Activated effector memory CD4-positive, alpha-beta T cell treated with anti-CD3 and anti-CD28 coated beads, Interleukin-2, amount 50 U/mL, for 16 hours (primary cell): ENCODE data around the gene TASOR2.
A peak's percentile ranks its signal among the peaks of the same experiment; 100 is the strongest.

ENCODE experiments used
- DNase-seq: peaks from one replicate; pipeline ENCODE4 v3.0.0-alpha.2; 2020

Gene TASOR2

DNA sequence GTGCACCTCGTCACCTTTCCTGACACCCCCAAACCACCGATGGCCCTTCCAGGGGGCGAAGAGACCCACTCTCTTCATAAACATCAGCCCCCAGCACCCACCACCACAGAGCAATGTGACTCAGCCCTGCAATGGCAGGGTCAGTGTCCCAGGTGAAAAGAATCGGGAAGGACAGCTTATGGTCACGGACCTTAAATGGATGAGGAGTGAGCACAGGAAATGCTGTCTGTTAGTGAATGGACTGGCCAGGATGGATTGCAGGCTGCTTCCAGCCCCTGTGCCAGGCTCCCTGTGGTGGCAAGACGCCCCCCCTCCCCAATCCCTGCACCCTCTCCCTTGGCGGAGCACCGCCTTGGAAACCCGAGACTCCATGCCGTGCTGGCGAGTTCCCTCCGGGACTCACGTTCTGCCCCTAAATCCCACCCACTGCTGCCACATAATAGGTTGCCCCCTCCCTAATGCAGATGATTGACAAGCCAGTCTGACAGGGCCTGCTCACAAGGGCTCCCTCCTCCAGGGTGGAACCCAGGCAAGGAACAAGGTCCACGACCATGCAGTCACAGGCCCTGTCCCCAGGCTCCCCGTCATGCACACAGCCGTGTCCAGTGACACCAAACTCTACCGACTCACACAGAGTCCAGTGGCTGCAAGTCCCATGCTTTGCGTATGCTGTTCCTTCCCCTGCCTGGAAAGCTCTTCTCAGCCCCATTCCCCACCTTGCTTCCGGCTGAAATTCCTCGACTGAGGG, 25.6 kb upstream of the TASOR2 start:
- no peak for DNase-seq

DNA sequence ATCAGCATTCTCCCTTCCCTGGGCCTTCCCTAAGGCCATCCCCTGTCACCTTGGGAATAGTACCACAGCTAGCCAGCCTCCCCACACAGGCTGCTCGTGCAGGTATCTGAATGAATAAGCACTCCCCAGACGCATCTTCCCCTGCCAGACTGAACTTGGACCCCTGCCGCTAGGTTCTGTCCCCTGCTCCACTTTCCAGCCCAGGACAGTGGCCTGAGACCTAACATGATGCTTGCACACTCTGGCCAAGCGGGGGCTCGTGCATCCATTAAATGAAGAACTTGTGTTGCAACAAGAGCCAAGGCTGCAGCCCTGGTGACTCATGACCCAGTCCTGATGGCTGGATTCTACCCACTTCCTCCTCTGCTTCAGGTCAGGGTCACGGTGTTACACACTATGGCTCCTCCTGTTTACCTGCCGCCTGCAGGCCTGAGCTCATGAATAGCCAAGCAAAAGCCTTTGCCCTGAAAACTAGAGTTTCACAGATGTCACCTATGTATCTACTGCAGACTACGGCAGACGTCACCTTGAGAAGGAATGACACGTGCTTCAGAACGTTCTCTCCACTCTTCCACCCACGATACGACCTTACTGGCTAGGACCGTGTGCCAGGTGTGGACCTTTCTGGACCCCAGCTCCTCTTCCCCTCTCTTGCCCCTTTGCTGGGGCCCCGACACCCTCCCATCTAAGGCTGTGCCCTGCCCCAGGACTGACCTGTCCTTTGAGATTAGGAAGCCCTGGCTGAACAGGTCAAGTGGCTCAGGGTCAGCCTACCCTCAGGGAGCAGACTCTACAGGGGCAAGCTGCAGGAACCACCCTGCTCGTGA, 24.7 kb upstream of the TASOR2 start:
- DNase-seq, result no peak

DNA sequence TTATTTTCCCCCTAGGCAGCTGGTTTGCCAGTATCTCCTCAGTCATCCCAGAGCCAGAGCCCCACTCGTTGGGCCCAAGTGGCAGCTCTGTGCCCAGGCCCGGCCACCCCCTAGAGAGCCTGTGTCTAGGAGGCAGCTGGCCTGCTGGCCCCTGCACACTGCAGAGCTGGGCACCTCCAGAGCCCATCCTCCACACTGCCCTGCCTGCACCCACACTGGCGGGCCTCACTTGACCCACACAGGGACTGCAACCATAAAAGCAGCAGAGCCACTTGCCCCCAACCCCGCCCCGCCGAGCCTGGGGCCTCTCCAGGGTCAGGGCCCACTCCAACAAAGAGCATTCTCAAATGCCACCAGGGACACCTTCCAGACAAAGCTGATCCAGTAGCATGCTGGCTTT, 23.6 kb upstream of the TASOR2 start:
- no peak for DNase-seq

DNA sequence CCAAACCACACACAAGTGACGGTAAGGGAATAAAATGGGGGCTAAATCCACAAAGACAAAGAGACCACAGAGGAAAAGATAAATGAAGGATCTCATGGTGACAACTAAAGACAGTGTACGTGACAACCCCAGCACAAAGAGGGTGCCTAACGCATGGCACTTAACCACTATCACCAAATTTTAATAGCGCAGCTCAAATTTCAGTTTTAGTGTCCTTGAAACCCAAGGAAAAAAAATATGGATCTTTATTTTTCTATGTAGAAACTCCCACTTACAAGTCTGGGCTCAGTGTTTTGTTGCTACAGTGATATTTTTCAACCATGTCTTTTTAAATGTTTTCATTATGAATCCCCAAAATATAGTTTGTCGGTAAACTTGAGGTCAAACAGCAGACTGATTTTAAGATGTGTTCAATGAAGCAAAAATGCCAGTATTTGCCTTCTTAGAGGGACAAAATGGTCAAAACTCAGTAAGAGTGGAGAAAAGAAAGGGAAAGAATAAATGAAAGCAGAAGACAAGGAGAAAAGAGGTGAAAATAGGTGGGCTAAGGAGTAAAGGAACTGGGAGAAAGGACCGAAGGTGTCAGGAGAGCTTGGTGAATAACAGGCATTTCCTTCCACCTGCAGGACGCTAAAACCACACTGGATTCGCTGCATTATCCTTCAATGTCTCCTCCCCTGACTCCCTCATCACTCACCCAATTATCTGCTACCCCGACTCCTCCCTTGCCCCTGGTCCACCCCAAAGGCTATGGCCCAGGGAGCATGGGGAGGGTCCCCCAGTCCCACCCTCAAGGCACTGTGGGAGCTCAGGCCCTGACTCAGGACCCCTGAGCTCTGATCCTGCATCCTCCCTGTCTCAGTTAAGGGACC, 21.7 kb upstream of the TASOR2 start:
- DNase-seq, result no peak

DNA sequence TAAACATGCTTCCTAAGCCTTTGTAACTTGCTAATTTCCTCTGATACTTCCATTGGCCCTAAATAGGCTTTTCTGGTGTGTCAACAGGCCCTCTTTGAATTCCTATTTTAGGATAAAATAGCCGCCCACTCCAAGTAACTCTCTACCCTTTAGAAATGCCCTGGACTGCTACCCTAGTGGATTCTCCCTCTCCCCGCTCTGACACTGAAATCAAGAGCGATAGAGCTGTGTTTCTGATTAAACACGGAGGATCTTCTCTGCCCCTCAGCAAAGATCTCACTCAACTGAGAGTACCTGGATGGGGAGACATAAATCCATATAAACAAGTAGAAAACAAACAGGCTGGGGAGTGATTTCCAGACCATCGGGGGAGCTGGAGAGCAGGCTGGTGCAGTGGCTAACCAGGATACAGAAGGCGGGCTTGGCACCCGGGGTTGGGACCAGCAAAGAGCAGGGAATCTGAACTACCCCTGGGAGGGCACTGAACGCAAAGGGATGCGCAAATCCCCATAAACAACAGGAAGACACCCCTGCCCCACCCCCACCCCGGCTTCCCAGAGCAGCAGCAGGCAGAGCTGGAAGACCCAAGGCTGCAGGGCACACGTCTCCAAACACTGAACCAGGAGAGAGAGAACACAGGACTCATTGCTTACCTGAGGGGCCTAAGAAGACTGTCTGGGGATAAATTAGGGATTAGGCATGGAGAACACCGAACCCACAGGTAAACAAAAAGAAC, 20.8 kb upstream of the TASOR2 start:
- no peak for DNase-seq

DNA sequence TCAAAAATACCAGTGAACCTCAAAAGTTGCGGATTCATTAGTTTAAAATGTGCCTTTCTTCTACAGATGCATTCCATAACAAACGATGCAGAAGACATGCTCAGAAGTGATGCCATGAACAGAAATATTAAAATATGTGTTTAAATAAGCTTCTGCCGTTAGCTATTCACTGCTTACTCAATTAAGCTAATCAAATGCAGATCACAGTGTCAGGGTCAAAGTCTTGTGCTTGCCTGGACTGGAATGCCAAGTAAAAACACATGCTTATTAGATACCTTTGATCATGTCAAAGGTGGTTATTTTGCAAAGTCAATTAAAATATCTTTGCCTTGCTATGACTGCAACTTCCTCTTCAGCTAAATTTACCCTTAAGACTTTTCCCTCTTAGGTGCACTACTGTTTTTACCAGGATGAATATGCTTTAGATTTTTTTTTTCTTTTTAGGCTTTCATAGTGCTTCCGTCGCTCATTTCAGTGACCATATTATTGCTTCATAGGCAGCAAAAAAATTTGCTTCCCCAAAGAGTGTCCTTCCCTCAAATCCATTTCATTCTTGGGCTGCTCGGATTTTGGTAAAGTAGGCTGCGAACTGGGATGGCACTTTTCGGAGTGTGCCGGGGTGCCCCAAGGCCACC, 19.1 kb upstream of the TASOR2 start:
- DNase-seq, result no peak

DNA sequence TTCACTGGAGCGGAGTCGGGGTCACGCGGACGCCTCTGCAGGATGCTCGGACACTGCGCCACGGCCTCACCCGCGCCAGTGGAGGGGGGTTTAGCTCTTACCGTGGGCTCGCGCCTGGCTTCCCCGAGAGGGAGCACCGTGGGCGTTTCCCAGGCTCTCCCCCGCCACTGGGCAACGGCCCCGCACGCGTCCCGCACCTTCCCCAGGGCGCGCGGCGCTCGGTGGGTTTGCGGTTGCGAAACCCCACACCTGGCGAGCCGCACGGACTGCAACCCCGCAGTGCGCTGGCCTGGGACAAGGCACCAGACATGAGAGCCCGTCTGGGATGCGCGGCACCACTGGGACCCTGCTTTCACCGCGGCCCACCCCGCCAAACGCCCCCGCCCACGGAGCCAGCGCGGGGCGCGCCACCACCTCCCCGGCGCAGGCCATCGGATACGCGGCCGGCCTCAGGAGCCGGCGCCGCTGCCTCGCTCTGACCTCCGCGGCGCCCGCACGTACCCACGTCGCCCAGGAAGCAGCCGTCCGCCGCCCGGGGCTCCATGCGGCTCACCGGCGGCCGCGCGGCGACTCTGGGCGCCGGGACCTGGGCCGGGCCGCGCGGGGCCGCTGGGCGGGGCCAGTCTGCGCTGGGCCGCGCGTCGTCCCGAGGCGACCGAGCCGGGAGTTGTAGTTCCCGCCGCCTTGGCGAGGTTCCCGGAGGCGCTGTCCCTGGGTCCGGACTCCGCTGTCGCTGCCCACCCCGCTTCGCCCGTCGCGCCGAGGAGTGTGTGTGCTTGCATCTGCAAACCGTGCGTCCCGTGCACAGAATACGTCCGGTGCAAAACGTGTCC, 18.4 kb upstream of the TASOR2 start, which contains the start of gene ASB13:
Gene ASB13, minus strand, starts transcription at position 588 of the 833 bp plus-strand sequence. Its CDS starts 44 bp downstream, at position 544.
- peak; percentile 78 for DNase-seq

DNA sequence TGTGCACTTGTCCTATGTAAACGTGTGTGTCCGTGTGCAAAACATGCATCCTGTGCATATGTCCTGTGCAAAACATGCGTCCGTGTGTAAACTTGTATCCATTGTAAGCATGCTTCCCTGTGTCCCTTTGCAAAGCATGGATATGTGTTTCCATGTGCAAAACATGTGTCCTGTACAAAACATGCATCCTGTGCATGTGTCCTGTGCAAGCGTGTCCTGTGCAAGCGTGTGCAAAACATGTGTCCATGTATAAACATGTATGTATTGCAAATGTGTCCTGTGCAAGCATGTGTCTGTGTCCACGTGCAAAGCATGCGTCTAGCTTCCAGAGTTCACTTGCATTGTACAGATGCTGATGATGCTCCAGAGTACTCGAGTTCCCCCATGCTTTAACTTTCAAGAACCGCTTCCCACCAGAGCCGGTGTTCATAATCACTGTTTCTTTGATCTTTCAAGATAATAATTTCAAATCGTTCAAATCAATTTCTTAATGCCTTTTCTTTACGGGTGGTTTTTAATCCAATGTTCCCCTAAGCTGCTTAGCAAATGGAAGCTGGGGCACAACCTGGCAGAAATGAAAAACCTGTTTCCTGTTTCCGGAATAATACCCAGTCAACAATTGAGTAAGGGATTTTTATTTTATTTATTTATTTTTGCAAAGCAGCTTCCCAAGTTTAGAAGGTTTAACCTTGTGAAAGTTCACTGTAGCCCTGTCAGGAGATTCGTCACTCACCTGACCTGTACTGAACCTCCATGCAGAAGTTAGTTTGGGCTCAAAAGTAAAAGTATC, 17.6 kb upstream of the TASOR2 start:
- no peak for DNase-seq

DNA sequence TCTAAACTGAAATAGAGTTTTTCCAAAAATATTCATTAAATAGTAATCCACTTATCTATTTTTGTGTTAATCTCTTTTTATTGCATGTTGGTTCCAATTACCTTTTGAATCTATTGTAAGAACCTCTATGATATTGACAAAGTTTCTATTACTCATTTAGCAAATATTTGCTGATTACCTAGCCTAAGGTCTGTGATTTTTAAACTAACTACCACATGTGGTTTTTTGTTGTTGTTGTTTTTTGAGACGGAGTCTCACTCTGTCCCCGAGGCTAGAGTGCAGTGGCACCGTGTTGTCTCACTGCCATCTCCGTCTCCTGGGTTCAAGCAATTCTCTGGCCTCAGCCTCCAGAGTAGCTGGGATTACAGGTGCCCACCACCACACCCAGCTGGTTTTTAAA, 16.2 kb upstream of the TASOR2 start:
- no peak for DNase-seq

DNA sequence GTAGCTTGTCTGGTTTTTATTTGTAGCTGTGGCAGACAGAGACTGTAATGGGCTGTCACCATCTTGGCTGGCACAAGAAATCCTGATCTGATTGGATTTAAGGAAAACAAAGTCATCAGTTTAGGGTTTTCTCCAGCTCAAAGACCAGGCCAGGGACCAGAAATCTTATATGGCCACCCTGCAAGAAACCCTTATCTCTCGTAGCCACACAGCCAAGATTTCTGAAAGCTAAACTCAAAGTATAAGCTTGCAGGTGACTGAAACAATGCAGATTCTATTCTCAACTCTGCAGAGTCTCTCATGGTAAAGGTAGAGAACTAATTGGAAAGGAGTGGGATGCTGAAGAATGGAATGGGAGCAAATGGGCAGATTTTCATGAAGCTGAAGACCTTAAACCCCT, 15.0 kb upstream of the TASOR2 start:
- DNase-seq, result no peak

DNA sequence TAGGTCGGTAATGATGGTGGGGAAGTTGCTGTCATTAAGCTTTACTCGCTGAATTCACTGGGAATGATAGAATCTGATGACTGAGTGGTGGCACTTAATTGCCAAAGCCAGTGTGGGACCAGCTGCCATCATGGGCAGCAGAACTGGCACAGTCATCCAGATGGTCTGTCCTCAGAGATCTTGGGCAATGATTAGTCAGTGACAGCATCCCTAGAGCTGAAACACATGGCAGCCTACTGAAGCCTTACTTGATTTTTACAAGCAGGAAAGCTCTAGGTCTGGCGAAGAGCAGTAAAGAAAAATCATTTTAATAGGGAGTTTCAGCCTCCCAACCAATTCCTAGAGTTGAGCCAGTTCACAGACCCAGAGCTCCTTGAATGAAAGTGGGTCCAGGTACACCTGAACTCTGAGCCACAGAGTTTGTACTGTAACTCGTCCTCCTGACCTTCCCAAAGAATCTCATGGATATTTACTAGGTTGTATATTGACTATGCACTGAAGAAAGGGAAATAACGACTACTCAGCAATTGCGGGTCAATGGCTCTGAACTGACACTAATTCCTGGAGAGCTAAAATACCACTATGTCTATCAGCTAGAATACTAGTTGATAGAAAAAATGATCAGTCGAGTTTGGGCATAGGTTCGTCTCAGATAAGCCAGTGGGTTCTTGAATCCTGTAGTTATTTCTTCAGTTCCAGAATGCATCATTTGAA, 13.8 kb upstream of the TASOR2 start:
- no peak for DNase-seq

DNA sequence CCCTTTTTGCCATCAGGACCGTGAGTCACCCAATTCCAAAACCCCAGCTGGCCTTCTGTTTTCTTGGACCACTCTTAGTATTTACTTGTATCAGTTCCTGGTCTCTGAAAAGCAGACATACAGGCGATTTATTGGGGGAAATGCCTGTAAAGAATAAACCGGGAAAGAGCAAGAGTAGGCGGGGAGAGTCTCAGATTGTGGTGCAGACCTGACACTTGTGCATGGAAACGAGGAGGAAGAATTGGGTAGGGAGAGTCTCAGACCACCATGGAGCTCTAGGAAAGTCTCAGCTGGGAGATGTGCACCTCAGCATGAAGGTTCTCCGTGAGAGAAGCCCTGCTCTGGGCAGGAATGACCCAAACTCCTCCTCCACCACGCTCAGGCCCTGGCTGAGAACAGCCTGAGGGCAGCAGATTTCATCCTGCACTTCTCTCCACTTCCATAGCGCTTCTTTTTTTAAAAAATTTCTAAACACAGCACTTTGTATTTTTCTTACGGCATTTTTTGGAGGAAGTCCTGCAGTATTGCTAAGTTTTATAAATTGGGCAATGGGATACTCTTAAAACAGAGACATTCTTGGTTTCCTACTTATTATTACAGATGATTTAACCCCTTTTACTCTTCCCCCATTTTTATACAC, 6.1 kb upstream of the TASOR2 start:
- no peak for DNase-seq

DNA sequence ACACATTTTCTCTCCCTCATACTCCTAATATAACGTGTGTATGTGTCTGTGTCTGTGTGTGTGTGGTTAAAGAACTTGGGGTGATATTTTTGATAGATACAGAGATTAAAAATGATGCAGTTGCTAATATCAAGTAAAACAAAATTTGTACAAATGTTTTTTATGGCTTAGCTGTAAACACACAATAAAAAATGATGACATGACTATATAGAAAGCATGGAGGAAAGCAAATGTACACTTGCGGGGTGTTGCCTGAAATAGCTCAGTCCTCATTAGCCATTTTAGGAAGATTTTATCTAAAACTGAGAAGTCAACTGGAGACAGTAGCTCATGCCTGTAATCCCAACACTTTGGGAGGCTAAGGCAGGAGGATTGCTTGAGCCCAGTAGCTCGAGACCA, 5.6 kb upstream of the TASOR2 start:
- no peak for DNase-seq

DNA sequence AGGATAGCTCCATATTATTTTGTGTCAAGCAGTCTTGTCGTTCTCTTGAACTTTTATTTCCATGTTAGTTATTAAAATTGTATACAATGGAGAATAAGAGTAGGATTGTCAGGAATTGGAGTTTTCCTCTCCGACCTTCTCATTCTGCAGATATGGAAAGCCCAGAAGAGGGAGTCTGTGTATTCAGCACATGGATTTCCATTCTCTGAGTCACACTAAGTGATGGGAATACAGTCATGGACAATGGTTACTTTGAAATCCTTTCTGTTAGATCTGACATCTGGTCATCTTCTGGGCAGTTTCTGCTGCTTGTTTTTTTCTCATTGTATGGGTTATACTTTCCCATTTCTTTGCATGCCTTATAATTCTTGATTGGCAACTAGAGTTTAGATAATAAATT, 5.0 kb upstream of the TASOR2 start:
- DNase-seq, result no peak

DNA sequence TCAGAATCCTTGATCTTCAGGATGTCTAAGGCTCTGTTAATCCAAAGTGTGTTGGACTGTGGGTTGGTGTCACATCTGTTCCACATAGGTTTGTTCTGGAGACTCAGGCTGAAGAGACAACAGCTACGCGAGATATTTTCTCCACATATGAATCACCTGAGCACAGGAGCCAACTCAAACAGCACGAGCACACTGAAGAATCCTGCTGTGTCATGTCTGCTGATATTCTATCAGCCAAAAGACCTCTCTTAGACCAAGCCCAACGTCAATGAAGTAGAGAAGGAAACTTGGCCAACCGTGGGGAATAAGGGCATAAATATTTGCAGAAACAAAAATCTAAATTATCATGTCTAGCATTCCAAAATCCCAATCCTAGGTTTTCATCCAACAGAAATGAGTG, 2.7 kb upstream of the TASOR2 start:
- no peak for DNase-seq

DNA sequence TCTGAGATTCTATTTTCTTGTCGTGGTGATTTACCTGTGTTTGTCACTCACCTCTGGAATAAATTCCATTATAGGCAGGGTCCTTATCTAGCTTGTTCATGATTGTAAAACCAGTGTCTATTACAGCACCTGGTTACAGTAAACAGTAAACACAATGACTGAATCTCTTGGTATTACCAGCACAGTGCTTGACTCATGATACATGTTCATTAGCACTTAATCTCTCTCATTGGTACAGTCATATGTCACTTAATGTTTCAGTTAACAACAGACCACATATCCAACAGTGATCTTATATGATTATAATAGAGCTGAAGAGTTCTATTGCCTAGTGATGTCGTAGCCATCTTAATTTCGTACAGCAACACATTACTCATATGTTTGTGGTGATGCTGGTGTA, 1.6 kb upstream of the TASOR2 start:
- DNase-seq, result no peak

DNA sequence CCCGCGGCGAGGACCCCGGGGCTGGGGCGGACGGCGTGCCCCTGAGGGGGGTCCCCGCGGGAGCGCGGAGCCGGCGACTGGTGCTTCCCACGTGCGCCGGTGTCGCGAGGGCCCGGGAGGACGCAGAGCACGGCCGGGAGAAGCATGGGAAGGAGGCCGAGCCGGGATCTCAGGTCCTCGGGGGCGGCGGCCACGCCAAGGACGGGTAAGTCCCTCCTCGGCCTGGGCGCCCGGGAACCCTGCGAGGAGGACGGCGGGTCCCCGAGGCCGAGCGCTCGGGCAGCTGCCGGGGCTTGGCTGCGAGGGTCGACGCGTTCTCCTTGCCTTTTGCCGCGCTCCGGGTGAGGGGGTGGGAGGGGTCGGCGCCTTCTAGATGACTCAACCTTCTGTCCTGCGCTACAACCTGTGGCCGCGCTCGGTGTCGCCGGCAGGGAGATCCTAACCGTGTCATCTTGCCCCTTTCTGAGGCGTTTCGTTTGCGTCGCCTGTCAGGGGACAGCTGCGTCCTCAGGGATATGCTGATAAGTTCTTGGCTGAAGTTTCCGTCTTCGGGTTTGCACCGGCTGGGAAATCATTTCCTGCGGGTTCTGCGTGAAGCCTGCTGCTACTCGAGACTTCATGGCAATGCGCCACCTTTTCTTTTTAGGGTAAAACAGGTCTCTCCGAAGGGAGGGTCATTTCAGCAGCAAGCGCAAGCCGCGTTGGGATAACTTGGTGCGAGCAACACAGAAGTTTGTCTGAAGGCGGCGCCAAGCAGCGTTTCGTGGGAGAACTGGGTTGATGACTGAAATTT, 529 bp downstream of the TASOR2 start:
- peak; percentile 90 for DNase-seq

DNA sequence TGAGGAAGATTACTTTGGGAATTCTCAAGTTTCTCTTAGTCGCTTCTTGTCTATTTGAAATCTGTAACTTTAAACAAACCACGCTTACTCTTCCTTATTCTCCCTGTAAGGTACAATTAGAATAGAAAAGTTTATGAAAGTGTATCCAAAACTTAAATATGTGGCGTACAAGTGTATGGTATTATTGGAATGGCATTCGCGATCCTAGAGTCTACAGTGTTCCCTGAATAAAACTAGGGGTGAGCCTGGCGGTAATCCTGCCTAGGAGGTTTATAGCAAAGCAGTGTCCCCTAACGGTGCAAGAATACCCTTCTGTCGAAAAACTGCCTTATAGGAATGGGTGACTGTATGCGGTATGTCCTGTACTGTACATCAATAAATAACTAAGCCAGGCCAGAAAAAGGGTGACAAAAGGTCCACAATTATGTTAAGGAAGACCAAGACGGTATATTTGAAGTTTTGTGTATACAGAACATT, 1.2 kb downstream of the TASOR2 start:
- DNase-seq, result no peak
